Motor neuron (in vitro differentiated cells): ENCODE results near the gene PXYLP1. TPM values are rescaled to one million over a fixed set of nuclear protein-coding genes. Genes with fewer than 3 reads are reported as not detected.

Source experiments
- ATAC-seq, 8 experiments: fragments of 200-7000 bp; cut with Tn5 transposase; replicated peaks in 6 of 8; 2 replicates each; pipeline ENCODE4 v1.8.0; 2021; ENCODE audit warnings: mild to moderate bottlenecking in 8 of 8, moderate library complexity in 8 of 8
- H3K27ac ChIP-seq, 2 donors: fragments of 250-450 bp; sonication (Bioruptor Pico); 2 replicates each; pipeline ENCODE4 v1.9.0; 2021; ENCODE audit warnings: antibody characterized with exemption in 2 of 2, mild to moderate bottlenecking in 2 of 2, moderate library complexity in 1 of 2
- H3K4me1 ChIP-seq, 2 donors: fragments of 250-450 bp; sonication (Bioruptor Pico); replicated peaks in 1 of 2; 2 replicates each; pipeline ENCODE4 v1.6.1; 2021; ENCODE audit warnings: antibody characterized with exemption in 2 of 2, mild to moderate bottlenecking in 2 of 2, moderate library complexity in 1 of 2
- H3K4me3 ChIP-seq, 5 donors: fragments of 250-450 bp; sonication (Bioruptor Pico); 2 replicates each; pipeline ENCODE4 v1.9.0; 2021; ENCODE audit warnings: antibody characterized with exemption in 5 of 5, mild to moderate bottlenecking in 5 of 5, moderate library complexity in 4 of 5
- WGBS, 10 experiments: fragments of 450-650 bp; shearing (Covaris generic); methylation state at CpG; one replicate each; pipeline ENCODE4 v1.0.0; 2022; 5-methylcytosine and 5-hydroxymethylcytosine counted together
- in situ Hi-C, 9 experiments: fragments of 400-800 bp; cut with MboI; loops; one replicate each; pipeline ENCODE4 v1.15.0; 2021; ENCODE audit warnings: low sequenced_read_pairs in 9 of 9, low pct_unique_long_range_greater_than_20kb in 2 of 9; ENCODE audit not compliant: unreplicated experiment in 9 of 9
- total RNA-seq, 8 experiments: library from RNA; unstranded; fragments of 300-600 nt; gene quantifications; 2 replicates each; pipeline versions ENCODE4 v1.2.3 to v1.2.4, GENCODE V29; 2022

PXYLP1 gene
- total RNA-seq, 8 experiments from 2014 or later = 11.9 to 65.2 (median 40.0) TPM

DNA sequence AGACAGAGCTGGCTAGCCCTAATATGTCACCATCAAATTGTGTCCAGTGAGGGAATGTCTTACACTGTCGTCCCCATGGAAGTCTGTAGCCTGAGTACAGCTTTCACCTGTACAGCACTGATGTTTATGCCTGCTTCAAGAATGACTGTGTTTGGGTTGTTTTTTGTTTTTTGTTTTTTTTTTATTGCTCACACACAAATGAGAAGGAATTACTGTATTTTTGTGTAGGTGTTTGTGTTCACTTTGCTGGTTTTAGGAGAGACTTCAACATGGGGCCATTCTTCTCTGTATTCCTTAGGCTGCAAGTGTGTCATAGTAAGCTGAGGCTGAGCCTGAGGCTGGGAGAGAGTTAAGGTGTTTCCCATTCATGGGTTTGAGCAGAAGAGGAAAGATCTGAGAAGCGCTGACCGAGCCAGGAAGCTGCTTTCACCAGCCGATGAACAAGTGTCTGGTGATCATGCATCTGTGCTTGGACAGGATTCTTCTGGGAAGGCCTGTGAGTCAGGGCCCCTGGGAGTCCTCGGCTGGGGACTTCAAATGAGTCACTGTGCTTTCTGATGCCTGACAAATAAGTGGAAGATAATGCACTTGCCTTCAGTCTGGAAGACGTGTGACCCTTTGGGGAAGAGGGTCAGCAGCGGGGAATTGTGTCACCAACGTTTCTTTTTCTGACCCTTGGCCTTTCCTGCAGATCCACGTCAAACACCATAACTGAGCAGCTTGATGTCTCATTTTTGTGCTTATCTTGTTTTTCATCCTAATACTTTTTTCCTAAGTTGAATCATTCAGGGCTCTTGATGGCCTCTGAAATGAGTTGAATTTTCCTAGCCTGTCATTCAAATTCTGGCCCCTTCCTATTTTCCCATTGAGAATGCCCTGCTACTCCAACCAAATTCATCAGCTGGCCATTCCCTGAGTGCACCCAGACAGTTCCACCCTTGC is 100.0 kb downstream of the PXYLP1 start:
- H3K4me3 ChIP-seq = no peak overlapping the region
- peak overlapping the region; percentile 26 to 39 for H3K27ac ChIP-seq
- H3K4me1 ChIP-seq = peaks cover 34 to 51% of the 10 kb centered on the region in 2 donors
- WGBS, 10 experiments = 13 to 68% (median 31%) methylated on average over 2 to 8 of the region's 9 CpGs; no CpG with 5 or more reads in 2 of the 10 experiments
- in situ Hi-C loops = loop anchor here in 1 of 9 experiments (25.0 kb wide), 1 partner anchor 231 kb away; no protein-coding TSS in a partner anchor
- ATAC-seq = peak in 7 of 8 experiments; percentile 89 to 97 (median 93)

DNA sequence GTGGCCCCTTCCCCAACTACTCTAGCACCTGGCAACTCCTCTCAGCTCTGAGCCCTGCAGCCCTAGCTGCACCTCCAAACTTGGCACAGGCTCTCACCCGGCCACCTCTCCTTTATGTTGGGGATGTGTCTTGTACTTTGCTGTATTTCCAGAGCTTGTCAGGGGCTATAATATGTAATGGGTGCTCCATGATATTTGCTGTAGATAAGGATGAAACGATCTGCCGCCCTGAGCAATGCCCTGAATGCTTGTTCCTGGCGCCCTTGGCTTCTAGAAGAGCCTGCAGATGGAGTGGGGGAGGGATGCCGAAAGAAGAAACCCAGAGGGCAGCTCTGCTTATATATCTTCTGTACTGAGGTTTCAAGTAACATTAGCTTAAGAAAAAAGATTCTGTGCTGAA is 100.8 kb downstream of the PXYLP1 start:
- in situ Hi-C loops = loop anchor here in 1 of 9 experiments (25.0 kb wide), 1 partner anchor 230 kb away; no protein-coding TSS in a partner anchor
- WGBS, 10 experiments = 86 to 100% (median 94%) methylated on average over 1 to 5 of the region's 5 CpGs; no CpG with 5 or more reads in 4 of the 10 experiments
- H3K4me3 ChIP-seq = no peak overlapping the region
- H3K27ac ChIP-seq = peak overlapping the region in 1 of 2 donors; percentile 39
- peaks cover 41 to 53% of the 10 kb centered on the region in 2 donors for H3K4me1 ChIP-seq
- no peak for ATAC-seq

DNA sequence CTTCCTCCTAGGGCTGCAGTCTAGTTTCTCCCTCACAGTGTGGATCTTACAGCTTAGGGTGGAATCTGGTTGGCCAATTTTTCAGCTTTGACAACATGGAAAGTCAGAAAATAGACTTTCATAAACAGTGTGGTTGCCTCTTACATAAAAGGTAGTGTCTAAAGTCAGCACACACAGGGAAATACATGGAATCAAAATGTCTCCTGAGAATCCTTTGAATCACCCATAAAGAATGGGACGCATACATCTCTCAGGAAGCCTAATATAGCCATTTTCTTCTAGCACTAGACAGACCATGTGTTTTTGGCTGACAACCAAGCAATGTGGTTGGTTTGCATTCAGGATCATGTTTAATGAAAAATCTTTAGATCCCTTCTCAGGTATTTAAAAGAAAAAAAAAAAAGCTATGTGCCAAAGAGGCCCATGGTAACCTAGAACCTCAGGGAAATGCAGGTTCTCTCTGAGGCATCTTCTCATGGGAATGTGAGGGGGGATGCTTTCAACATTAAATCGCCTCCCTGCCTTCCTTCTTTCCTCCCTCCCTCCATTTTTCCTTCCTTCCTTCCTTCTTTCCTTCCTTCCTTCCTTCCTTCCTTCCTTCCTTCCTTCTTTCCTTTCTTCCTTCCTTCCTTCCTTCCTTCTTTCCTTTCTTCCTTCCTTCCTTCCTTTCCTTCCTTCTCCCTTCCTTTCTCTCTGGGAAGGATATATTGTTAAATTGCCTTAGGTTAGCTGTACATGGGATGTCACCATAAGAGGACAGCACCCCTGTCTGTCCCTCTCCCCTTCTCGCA is 102.4 kb downstream of the PXYLP1 start:
- peaks cover 48 to 59% of the 10 kb centered on the region in 2 donors for H3K4me1 ChIP-seq
- no peak overlapping the region for H3K4me3 ChIP-seq
- WGBS, 10 experiments = 80 to 100% (median 91%) methylated on average over 1 to 2 of the region's 3 CpGs; no CpG with 5 or more reads in 3 of the 10 experiments
- in situ Hi-C loops = loop anchor here in 1 of 9 experiments (25.0 kb wide), 1 partner anchor 228 kb away; no protein-coding TSS in a partner anchor
- H3K27ac ChIP-seq = no peak overlapping the region
- no peak for ATAC-seq

DNA sequence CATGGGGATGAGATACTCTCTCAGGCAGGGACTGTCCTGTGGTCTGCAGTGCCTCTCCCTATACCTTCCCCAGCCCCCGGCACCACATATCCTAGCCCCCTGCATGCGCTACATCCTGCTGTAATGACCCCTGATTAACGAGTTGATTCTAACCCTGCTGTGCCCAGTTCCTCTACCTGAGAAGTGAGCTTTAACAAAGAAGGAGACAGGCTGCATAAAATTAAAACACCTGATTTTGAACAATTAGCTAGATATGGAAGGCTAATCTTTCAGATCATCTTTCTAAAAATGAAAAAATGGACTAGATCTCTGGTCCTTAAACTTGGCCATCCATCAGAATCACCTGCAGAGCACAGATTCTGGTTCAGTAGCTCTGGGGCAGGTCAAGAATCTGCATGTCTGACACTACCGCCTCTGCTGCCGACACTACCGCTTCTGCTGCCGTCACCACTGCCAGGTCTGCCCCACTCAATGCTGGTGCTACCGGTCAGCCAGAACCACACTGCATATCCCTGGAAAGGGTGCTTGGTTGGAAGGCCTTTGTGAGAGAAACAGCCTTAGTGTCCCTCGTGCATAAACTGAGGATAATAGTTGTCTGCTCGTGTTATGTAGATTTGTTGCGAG is 103.1 kb downstream of the PXYLP1 start:
- Histone ChIP-seq H3K4me3 (no peak overlapping the region), H3K27ac (peak overlapping the region in 1 of 2 donors; percentile 41), H3K4me1 (peaks cover 48 to 59% of the 10 kb centered on the region in 2 donors)
- 50 to 100% (median 82%) methylated on average over 1 to 9 of the region's 11 CpGs; no CpG with 5 or more reads in 1 of the 10 experiments for WGBS, 10 experiments
- in situ Hi-C loops = loop anchor here in 1 of 9 experiments (25.0 kb wide), 1 partner anchor 228 kb away; no protein-coding TSS in a partner anchor
- ATAC-seq = no peak

DNA sequence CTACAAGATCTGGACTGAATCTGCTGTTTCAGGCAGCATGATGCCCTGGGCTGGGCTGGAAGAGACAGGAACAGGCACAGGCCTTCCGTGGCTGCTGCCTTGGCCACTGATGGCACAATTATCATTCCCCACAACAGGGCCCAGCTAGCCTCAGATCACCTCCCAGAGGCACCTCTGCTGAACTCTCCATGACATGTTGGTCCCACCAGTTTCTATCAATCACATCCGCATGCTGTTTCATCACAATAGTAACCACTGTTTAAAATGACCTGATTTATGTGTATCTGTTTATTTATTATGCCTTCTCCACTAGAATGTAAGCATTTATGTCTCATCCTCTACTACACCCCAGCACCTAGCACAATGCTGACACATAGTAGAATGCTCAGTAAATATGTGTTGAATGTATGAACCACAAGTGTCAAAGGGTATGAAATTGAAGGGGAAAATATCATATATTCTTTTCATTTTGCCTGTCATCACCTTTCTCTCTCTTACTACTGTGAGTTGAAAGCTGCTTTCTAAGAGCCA is 104.0 kb downstream of the PXYLP1 start:
- WGBS, 10 experiments = 20 to 92% (median 60%) methylated on average over 1 to 2 of the region's 2 CpGs; no CpG with 5 or more reads in 3 of the 10 experiments
- Histone ChIP-seq H3K4me1 (peaks cover 48 to 53% of the 10 kb centered on the region in 2 donors), H3K27ac (peak overlapping the region in 1 of 2 donors; percentile 41), H3K4me3 (no peak overlapping the region)
- in situ Hi-C loops = loop anchor here in 1 of 9 experiments (25.0 kb wide), 1 partner anchor 227 kb away; no protein-coding TSS in a partner anchor
- peak in 1 of 8 experiments; percentile 9 for ATAC-seq

DNA sequence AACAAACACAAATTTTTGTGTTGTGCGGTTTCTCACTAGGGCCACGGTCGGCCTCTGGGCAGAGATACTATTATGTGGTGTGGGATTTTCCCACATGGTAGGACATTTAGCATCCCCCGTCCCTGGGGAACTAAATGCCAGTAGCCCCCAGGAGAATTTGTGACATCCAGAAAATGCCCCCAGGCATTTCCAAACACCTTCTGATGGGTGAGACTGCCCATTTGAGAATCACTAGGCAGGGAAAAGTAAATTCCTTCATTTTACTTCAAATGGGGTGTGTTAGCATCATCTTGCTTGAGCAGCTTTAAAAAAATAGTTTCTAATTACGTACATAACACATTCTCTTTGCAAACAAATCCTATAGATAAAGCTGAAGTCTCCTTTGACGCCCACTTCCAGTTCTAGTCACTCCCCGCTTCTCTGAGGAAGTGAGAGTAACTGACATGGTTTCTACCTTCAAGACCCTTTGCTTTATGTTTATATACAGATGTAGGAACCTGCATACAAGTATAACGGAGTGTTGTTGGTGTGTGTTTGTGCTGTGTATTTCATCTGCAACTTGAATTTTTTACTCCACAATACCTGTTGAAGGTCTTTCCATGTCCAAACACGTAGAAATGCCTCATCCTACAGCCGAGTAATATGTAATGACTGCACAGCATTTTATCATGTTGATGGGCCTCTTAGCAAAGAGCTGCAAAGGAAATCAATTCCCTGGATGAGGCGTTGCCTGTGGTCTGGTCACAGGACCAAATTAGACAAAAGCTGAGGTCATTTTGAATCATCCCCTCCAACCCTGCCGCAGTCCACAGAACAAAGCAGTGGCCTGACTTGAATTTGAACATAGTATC is 105.3 kb downstream of the PXYLP1 start:
- peak in 7 of 8 experiments; percentile 95 to 99 (median 98) for ATAC-seq
- H3K4me1 ChIP-seq = peaks cover 38 to 40% of the 10 kb centered on the region in 2 donors
- peak overlapping the region; percentile 80 to 86 for H3K27ac ChIP-seq
- H3K4me3 ChIP-seq = no peak overlapping the region
- 29 to 90% (median 56%) methylated on average over 2 to 11 of the region's 12 CpGs for WGBS, 10 experiments
- in situ Hi-C loops = loop anchor here in 1 of 9 experiments (25.0 kb wide), 1 partner anchor 225 kb away; no protein-coding TSS in a partner anchor

DNA sequence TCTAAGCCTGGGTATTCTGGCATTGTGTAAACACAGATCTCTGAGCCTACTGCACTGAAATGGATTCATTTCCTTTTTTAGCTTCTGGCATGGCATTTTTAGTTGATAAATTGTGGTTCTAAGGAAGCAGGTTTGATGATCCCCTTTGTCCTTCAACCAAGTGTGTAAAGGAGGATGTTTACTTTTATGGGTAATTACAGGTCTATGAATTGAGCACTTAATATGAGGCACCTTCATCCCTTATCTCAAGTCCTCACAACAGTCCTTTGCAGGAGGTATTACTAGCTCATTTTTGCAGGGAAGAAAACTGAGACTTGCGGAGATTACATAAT is 105.9 kb downstream of the PXYLP1 start:
- Histone ChIP-seq H3K4me3 (no peak overlapping the region), H3K27ac (peak overlapping the region; percentile 80 to 86), H3K4me1 (peaks cover 32 to 34% of the 10 kb centered on the region in 2 donors)
- in situ Hi-C loops = loop anchor here in 1 of 9 experiments (25.0 kb wide), 1 partner anchor 225 kb away; no protein-coding TSS in a partner anchor
- ATAC-seq = peak in 5 of 8 experiments; percentile 28 to 40 (median 31)
- WGBS, 10 experiments = 80 to 100% (median 100%) methylated on average over 1 of the region's 1 CpG; no CpG with 5 or more reads in 3 of the 10 experiments

DNA sequence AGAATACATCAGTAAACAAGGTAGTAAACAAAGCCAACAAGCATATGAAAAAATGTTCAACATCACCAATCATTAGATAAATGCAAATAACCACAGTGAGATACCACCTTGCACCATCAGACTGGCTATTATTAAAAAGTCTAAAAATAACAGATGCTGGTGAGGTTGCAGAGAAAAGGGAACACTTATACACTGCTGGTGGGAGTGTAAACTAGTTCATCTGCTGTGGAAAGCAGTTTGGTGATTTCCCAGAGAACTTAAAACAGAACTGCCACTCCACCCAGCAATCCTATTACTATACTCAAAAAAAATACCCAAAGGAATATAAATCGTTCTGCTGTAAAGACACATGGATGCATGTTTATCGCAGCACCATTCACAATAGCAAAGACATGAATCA is 106.4 kb downstream of the PXYLP1 start:
- WGBS, 10 experiments = 80 to 100% (median 100%) methylated on average over 1 to 2 of the region's 2 CpGs; no CpG with 5 or more reads in 2 of the 10 experiments
- Histone ChIP-seq H3K4me1 (peaks cover 31 to 33% of the 10 kb centered on the region in 2 donors), H3K27ac (peak overlapping the region; percentile 80 to 86), H3K4me3 (no peak overlapping the region)
- ATAC-seq = no peak
- in situ Hi-C loops = loop anchor here in 1 of 9 experiments (25.0 kb wide), 1 partner anchor 224 kb away; no protein-coding TSS in a partner anchor

DNA sequence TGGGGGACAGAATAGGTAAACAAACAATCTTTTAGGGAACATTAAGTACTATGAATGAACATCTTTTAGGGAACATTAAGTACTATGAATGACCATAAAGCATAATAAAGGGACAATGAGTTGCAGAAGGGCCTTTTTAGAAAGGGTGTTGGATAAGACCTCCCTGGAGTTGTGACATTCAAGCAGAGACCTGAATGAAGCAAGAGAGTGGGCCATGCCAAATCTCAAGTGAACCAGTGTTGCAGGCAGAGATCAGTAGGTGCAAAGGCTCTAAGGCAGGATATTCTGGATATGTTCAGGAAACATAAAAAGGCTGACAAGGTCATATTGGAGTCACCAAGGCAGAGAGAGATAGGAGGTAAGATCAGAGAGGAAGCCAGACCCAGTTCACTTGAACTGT is 107.3 kb downstream of the PXYLP1 start:
- Histone ChIP-seq H3K4me1 (peaks cover 31 to 33% of the 10 kb centered on the region in 2 donors), H3K27ac (no peak overlapping the region), H3K4me3 (no peak overlapping the region)
- ATAC-seq = no peak
- in situ Hi-C loops = loop anchor here in 1 of 9 experiments (25.0 kb wide), 1 partner anchor 223 kb away; no protein-coding TSS in a partner anchor

DNA sequence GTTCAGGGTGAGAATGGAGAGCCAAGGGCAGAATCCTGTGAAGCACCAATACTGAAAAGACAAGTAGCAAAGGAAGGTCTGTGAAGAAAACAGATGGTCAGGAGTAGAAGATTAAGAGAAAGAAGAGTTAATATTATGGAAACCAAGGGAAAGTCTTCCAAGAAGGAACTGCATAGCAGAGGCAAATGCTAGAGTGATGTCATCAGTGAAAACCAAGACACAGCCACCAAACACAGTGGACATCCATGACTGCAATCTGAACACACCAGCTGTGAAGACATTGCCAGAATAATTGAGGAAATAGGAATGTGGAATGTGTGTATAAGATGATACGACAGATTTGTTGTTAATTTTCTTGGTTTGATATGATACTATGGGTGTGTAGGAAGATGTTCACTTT is 109.9 kb downstream of the PXYLP1 start:
- in situ Hi-C loops = loop anchor here in 1 of 9 experiments (25.0 kb wide), 1 partner anchor 221 kb away; no protein-coding TSS in a partner anchor
- no peak for ATAC-seq
- H3K27ac ChIP-seq = no peak overlapping the region

DNA sequence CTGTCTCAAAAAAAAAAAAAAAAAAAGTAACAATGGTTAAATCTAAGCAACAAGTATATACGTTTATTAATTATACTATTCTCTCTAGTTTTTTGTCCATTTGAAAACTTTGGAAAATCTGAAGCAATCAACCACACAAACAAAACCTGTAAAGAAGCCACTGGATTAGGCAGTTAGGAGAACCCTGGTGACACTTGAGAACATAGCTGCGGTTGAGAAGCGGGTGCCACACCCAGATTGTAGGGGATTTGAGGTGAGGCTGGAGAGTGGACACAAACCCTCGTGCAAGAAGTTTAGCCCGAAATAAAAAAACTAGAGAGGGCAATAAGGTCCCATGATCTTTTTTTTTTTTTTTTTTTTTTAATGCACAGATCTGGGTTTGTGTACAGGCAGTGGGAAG is 110.8 kb downstream of the PXYLP1 start:
- 37 to 90% (median 82%) methylated on average over 2 to 5 of the region's 5 CpGs for WGBS, 10 experiments
- in situ Hi-C loops = loop anchor here in 1 of 9 experiments (25.0 kb wide), 1 partner anchor 220 kb away; no protein-coding TSS in a partner anchor

More for the DNA sequence above, 109.9 kb downstream of the PXYLP1 start:
- H3K4me1 ChIP-seq = peaks cover 17 to 28% of the 10 kb centered on the region in 2 donors
- no peak overlapping the region for H3K4me3 ChIP-seq
- WGBS, 10 experiments = 86 to 100% (median 100%) methylated on average over 1 of the region's 1 CpG; no CpG with 5 or more reads in 2 of the 10 experiments

More for the DNA sequence above, 110.8 kb downstream of the PXYLP1 start:
- no peak overlapping the region for H3K27ac ChIP-seq
- no peak for ATAC-seq
- no peak overlapping the region for H3K4me3 ChIP-seq
- peaks cover 9 to 28% of the 10 kb centered on the region in 2 donors for H3K4me1 ChIP-seq
